GM12891 (cell line): ENCODE measurements around the gene DNM2.

Experiments used
- PAX5 ChIP-seq: IDR thresholded peaks from 2 replicates; pipeline ENCODE4 v1.6.1; 2011; ENCODE audit warnings: low read length, moderate library complexity, mild to moderate bottlenecking; ENCODE audit not compliant: insufficient read depth, severe bottlenecking
- POLR2A ChIP-seq: IDR thresholded peaks from 2 replicates; pipeline ENCODE4 v1.6.1; 2011; ENCODE audit warnings: low read depth, low read length, control low read depth
- POLR2AphosphoS5 ChIP-seq: IDR thresholded peaks from 2 replicates; pipeline ENCODE4 v1.6.1; 2011; ENCODE audit warnings: low read depth, low read length, control low read depth
- POU2F2 ChIP-seq: IDR thresholded peaks from 2 replicates; pipeline ENCODE4 v1.6.1; 2011; ENCODE audit warnings: low read depth, mild to moderate bottlenecking, control low read depth, low read length, moderate library complexity
- SPI1 ChIP-seq: IDR thresholded peaks from 2 replicates; pipeline ENCODE4 v1.6.1; 2011; ENCODE audit warnings: low read depth, low read length, control low read depth
- TAF1 ChIP-seq: IDR thresholded peaks from 2 replicates; pipeline ENCODE4 v1.6.1; 2011; ENCODE audit warnings: low read depth, low read length, control low read depth

DNA sequence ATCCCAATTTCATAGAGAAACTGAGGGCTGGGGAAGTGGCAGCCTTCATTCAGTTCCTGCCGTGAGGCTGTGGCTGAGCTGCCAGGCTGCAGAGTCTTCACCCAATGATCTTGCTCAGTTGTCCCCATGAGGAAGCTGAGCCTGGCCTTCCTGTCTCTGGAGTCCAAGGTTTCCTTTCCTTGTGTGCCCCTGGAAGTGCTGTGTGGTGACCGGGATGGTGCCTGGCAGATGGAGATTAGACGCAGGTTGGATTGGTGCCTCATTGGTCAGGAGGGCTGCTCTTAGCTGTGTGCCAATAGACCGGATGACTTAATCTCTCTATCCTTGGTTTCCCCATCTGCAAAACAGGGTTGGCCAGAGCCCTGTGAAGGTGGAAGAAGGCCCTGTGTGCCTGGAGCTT is 24.6 kb downstream of the DNM2 start:
- TF ChIP-seq PAX5 = no peak
- TF ChIP-seq SPI1 = no peak
- no peak for TF ChIP-seq POLR2AphosphoS5
- TF ChIP-seq POLR2A = no peak
- TF ChIP-seq TAF1 = no peak
- no peak for TF ChIP-seq POU2F2
